Measurements from ENCODE around the gene MARCHF3.

MARCHF3 gene

DNA sequence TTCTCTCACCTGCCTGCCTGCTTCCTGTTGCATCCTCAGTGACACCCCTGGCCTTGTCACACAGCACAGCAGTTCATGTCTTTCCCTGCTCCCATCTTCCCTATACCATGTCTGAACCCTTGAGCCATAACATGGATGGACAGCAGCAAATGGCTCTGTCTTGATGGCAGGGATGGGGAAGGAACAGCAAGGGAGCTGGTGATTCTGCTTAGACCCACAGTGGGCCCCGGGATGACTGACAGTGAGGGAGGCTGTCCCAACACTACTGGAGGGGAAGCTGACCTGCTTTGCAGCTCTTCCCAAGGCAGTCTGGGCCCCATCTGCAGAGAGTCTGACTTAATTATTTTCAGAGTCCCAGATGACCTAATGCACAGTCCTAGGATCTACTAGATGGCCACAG, 48.2 kb downstream of the MARCHF3 start:
- no peak for DNase-seq

DNA sequence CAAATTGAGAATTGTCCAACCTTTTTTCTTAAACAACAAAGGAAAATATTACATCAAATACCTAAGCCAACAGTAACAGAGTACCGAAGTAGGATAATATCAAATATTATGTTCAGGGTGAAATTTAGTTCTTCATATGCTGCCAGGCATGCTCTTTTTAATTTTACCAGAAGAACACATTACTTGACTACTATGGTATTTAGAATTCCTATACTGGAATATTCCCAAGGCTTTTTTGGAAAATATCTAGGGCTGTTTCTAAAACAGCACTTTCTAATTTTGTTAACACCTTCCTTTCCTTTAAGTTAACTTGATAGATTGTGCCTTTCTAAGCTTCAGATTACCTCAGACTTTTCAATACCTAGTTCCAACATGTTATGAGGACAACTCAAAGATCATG, 48.7 kb downstream of the MARCHF3 start:
- DNase-seq, result no peak

DNA sequence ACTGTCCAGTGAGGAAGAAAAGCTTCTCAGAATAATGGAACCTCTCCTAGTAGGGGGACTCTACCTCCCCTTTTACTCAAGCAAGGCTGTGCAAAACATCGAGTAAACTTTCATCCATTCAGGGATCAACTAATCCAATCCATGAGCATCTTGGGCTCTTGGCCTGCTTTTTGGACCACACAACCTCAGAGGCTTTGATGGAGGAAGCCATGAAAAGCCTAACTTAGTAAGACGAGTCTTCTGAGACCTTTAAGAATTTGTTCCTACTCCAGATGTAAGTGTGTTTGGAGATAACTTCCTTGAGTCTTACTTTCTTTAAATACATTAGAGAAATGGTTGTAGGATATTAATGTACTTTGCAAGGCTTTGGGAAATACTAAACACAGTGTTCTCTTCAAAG, 49.1 kb downstream of the MARCHF3 start:
- no peak for DNase-seq

DNA sequence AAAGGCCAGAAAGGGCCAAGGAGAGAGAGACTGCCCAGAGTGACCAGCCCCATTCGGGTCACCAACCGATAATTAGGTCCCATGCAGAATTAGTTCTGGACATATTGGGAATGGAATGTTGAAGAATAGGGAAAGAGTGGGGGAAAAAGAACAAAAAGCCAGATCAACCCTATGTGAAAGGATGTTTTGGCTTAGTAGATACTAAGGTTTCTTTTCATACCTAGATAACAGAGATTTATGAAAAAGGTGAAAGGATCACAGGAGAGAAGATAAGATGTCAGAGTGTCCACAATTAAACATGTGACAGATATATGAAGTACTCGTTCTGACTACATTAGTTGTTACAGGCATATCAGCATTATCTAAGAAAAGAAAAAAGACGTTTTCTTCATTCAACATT, 52.1 kb downstream of the MARCHF3 start:
- DNase-seq, result no peak

DNA sequence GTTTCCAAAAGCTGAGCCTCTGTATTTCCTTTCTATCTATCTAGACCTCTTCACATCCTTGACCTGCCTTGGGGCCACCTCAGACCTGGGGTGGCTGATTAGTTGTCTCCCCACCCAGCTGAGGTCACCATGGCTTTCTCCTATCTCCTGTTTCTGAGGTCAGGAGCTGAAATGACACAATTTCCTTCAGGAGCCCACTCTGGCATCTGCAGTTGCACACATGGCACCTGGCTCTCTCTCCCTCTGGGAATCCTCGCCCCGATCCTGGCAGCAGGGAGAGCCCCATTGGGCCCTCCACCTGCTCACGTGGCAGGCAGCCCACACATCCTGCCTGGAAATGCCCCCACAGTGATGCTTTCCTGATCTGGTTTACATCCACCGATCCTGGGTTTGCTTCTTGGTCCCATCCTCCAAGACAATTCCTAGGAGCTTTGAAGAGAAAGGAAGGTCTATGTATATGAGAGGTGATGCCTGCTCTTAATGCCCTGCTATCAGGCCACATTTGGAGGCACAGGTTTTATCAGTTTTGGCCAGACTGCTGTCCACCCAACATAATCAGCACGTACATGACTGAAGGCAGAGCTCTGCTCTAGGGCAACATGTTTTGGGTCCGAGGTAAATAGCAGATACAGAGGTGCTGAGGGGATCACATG, 53.7 kb downstream of the MARCHF3 start:
- DNase-seq, result no peak

DNA sequence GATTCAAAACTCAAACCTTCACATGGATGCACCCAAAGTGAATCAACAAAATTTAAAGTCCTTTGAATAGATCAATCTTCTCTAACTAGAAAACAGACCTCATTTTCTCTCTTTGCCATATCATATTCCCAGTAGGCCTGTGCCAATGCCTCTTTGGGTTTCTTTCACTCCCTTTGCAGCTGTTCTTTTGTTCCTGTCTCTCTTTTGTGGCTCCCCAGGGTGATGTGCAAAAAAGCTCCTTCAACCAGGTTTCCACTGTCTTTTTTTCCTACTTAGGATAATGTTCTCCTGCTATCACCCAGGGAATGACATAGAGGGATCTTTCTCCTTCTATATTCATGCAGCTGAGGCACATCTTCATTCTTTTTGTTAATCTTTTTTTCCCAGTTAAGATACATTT, 54.6 kb downstream of the MARCHF3 start:
- DNase-seq, result no peak

DNA sequence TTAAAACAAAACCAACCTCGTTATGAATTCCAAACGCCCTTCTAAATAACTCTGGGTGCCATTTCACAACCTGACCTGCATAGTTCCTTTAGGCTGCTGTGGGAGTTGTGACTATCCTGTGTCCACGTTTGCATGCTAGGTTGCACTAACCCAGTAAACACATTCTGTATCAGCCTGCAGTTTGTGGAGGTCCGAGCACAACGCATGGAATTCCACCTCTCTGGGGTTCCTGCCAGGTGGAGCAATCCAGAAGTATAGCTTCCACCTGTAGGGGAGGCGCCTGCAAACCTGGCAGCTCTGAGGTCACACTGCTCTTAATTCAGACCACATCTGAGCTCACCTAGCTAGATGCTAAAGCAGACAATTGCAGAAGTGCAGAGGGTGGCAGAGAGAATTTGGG, 57.2 kb downstream of the MARCHF3 start:
- no peak for DNase-seq

DNA sequence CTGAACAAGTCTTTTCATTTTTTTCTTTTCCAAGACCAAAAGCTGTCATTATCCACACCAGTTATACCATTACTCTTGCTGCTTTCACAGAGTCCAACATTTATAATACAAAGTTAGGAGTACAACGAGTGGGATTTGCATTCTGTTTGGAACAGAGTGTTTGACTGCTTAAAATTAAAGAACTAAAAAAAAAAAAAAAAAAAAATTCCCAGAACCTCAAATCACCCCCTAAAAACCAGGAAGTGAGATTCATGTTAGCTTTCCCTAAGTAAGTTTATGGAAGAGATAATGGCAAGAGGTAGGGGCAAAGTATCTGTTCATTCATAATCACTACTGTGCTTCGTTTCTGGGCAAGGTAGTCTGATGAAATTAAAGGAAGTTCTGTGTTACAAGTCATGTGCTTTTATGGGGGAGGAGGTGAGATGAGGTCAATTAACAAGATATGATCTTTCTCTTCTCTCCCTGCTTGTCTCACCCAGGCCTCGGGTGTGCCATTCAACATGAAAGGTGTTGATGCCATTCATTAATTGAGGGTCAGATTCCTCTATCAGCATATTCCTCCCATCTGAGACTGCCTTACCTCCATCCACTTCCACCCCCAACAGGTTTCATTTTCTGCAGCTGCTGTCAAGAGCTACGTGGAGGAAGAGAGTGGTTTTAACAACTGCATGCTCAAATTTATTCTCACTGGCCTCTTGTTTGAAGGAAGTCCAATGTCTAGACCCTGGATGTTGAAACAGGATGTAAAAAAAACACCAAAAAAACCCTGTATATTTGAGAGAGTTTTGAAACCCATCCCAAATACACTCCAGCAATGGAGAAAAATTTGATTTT, 58.1 kb downstream of the MARCHF3 start:
- no peak for DNase-seq

DNA sequence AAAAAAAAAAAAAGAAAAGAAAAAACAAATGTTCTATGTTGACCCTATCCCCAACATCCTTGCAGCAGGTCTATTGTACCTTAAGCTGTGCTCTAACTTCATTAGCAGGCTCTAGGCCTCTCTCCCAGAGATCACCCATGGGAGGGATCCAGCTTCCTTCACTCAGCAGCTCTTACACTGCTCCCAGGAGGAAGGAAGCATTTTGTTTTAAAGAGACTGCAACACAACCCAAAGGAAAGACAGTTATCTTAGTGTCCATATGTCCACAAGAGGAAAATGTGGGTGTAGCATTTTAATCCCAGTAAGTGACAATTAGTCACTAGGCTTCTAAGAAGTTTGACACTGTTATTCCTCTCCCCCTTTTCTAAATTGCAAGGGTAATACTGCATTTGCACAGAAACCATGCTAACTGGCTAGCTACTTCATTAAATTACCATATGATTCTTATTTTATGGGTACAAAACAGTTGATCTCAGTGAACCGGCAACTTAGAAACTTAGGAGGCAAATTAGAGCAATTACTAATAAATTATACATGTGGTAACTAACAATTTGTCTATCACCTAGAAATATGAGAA, 58.8 kb downstream of the MARCHF3 start:
- DNase-seq, result no peak

DNA sequence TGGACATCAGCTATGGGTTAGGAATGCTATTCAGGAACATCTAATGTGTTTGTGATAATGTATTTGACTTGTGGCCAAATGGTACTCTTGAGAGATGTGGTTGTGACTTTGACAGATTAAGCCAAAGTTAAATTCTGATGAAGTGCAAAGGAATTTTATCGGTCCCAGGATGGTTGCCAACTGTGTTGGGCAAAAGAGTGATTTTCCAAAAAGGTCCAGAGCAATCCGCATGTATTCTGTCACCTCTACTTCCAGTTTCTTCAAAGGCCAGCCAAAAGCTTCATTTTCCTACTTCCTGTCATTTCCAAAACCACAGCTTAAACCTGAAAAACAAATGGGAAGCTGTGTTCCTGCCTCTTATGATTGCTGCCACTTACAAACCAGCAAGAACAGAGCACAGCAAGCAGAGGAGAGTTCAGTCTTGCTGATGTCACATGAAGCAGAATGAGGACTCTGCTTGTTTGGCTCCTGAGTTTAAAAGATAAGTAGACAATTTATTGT, 59.8 kb downstream of the MARCHF3 start:
- DNase-seq, result peak; percentile 72

DNA sequence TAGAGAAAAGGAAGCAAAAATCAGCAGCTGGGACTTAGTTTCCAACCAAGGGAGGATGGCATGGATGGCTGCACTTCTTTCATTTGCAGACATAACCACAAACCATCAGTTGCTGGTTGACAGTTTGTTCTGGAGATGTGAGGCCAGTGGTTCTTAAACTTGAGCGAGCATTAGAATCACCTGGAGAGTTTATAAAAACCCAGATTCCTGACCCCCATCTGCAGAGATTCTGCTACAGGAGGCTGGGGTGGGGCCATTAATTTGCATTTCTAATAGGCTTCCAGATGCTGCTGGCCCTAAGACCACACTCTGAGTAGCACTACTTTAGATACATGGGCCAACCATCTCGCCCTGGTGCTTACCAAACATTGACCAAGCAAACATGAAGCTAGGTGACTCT, 60.8 kb downstream of the MARCHF3 start:
- DNase-seq, result no peak

DNA sequence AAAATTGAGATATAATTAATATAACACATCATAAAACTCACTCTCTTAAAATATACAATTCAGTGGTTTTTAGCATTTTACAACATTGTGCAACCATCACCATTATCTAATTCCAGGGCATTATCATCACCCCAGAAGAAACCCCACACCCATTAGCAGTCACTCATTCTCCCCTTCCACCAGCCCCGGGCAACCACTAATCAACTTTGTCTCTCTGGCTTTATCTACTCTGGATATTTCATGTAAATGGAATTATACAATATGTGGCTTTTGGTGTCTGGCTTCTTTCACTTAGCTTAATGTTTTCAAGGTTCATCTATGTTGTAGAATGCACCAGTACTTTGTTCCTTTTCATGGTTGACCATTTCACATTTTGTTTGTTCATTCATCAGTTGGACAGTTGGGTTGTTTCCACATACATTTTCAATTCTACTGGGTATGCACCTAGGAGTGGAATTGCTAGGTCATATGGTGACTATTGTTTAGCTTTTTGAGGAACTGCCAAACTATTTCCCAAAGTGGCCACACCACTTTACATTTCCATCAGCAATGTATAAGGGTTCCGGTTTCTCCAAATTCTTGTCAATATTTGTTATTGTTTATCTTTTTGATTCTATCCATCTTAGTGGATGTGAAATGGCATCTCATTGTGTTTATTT, 62.4 kb downstream of the MARCHF3 start:
- DNase-seq, result no peak

DNA sequence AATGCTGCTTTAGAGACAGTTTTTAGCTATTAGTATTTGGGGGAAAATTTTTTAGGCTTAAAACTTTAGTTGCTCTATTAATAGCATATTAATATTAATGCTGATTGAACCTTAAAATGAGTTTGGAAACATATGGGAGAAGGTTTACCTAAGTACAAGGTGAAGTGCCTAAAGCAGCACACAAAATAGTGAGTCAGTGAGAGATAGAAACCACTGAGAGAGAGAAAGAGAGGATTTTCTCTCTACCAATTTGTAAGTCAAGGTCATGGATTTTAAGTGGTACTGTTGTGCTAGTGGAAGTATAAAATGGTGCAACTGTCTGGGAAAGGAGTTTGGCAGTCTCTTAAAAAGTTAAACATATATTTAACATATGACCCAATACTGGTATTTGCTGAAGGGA, 64.9 kb downstream of the MARCHF3 start:
- no peak for DNase-seq

DNA sequence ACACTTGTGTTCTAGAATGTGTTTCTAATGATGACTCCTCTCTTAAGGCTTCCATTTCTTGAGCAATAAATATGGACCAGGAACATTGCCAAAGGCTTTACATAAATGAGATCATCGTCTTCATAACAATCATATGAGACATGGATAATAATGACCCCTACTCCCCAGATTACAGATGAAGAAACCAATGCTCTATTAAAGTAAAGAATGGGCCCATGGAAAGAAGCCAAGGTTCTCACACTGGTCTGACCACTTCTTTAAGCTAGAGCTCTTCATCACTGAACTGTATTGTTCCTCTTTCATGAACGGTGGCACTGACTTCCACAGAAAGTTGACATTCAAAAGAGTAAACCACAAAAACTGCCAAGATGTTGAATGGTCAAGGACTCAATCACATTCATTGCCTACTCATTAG, 65.3 kb downstream of the MARCHF3 start:
- DNase-seq, result peak; percentile 90

DNA sequence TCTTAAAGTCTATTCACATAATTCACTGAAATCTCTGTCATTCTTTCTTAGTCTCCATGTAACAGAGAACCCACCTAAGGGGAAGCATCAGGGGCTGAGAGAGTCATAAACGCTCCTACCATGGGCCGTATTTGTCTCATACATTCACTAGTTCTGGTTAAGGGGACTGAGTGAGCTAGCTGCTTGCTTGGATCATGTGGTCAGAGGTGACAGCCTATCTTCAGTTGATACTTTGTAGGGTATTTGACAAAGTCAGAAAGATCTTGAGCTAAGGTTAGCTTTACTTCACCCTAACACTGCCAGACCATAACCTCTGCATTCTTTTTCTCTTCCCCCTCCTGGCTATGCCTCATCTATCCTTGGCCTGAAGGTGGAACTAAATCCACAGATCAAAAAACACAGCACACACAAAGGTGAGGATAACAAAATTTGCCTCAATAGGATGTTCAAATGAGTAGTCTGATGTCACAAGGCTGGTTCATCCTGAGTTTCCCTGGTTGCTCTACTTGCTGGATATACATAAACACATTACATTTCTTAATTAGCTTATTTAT, 66.5 kb downstream of the MARCHF3 start:
- no peak for DNase-seq

DNA sequence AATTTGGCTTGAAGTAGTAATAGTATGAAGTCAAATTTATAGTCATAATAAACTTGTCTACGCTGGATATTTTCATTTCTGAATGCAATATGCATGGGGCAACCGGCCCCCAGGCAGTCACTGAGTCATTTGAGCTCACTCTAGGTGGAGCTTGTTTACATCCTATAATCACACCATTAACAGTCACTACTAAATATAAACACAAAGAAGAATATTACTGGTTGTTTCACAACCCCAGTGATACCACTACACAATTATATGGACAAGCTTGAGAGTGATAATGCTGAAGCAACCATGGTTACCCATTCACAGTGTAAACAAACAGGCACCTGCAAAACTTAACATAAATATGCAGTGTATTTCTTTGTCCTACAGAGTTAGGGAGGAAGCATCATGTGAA, 68.7 kb downstream of the MARCHF3 start:
- no peak for DNase-seq

DNA sequence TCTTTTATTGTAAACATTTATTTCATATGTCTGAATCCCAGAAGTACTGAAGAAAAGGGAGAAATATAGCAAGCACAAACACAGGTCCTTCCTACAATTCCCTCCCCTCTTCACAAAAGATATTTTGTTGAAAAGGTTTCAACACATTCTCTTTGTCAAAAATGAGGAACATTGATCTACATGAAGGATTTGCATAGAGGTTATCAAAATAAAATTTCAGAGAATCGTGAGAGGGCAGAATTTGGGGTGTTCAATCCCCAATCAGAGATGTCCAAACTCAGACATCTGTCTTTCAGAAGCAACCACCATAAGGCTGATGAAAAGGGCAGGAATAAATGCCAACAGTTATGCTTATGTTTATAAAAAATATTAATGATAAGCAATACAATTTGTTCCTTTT, 69.2 kb downstream of the MARCHF3 start:
- no peak for DNase-seq

DNA sequence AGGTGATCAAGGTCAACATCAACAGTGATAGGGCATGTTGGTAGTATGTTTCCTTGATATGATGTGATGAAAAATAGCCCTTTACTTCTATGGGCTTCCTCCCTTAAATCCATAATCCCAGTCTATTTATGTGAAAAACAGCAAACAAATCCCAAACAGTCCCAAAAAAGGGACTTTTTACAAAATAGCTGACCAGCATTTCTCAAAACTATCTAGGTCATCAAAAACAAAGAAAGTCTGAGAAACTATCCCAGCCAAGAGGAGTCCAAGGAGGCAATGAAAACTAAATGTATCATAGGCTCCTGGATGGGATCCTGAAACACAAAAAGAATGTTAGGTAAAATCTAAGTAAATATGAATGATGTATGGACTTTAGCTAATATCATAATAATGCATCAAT, 71.2 kb downstream of the MARCHF3 start:
- no peak for DNase-seq

DNA sequence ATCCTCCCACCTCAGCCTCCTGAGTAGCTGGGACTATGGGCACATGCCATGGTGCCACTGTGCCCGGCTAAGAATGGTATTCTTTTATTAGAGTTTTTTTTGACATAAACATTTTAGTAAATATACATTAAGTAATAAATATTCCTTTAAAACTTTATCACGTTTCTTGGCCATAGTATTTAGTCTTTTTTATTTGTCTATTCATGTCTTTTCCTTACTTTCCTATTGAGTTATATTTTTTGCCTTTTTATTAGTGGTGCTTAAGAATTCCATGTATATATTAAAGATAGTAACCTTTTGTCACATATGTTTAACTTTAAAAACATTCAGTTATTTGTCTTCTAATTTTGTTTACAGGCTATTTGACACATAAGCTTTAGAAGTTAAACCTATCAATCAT, 73.4 kb downstream of the MARCHF3 start:
- DNase-seq, result no peak

DNA sequence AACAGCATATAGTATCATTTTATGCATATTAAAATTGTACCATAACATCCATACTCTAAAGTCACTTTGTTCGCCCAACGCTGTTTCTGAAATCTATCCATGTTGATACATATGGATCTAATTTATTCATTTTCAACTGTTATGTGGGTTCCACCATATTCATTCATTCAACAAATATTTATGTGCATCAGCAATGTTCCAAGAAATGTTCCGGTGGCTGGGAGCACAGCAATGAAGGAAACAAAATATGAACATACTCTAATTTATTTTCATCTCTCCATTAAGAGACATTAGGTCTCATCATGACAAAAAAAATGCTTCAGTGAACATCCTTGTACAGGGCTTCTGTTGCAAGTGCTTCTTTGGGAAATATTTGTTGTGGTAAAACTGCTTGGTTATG, 75.4 kb downstream of the MARCHF3 start:
- DNase-seq, result peak; percentile 38

DNA sequence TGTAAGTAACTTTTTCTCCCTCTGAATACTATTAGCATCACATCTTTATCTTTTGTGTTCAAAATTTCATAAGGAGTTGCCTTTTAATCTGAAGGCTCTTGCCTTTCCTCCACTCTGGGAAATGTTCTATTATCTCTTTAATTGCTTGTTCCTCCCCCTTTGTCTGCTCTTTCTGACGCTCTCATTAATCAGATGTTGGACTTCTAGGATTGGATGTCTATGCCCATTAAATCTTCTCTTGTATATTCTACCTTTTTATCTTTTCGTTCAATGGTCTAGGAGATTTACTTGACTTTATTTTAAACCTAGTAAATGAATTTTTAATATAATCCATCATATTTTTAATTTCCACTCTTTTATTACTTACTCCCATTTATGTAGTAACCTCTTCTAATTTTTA, 76.7 kb downstream of the MARCHF3 start:
- no peak for DNase-seq

DNA sequence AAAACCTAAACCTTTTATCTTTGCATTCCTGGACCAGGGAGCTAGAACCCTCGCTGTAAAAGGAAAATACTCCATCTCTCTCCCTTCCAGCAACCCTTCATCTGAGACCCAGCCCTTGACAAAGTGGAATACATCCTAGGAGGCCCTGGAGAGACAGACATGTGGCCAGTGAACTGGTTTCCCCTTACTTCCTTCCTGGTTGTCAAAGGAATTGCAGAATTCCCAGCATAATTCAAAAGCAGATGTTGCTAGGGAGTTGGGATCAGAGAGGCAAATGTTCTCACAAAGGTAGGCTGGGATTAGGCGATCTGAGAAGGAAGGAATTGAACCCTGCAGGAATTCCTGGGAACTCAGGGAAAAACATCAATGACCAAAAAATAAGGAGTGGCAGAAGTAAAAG, 80.9 kb downstream of the MARCHF3 start:
- DNase-seq, result no peak

DNA sequence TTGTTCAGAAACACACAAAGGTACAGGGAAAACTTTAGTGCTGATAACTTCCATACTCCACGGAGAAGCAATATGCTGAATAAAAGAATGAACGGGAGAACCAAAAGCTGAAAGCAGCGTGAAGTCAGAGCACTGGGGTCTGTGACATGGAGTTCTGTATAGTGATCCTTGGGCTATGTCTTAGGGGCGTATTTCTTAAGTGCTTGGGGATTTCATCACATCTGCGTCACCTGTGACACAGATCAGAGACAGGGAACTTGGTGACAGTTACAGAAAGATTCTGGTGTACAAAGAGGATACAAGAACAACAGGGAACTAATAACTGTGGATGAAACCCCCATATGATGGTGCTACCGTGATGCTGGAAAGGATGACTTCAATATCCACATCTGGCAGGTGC, 81.9 kb downstream of the MARCHF3 start:
- DNase-seq, result no peak

Measured in fibroblast of skin of back (primary cell).